UCSD-AML1 (cell line): ENCODE data around the gene GCGR.

Source experiments
- DNase-seq: peaks from one replicate; lab custom pipeline; 2025; ENCODE audit not compliant: unreplicated experiment; lab: John Stamatoyannopoulos, UW

GCGR gene

DNA sequence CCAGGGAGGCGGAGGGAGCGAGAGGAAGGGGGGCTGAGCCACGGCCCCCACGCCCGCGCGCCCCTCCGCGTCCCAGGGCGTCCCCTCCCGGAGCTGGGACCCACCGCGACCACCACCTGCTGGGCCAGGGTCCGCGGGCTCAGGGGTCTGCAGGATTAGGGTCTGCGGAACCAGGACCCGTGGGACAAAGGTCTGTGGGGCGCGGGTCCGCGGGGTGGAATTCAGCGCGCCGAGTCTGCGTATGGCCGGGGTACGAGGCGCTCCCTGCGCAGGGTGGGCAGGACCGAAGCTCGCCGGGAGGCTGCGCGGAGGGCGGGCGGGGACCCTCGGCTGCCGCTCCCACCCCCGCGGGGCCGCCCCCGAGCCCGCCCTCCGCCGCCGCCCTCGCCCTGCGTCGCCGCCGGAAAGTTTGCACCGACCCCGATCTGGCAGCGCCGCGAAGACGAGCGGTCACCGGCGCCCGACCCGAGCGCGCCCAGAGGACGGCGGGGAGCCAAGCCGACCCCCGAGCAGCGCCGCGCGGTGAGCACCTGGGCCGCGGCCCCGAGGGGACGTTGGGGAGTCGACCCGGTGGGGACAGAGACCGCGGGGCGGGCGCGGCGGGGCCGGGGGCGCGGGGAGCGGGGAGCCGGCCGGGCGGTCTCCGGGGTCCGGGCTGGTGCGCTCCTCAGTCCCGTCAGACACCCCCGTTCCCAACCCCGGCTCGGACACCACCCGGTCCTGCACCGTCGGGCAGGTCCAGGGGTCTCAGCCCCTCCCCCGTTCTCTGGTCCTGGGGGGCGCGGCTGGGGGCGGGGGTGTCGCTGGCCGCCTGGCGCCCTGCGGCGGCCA is at the start of gene GCGR:
Gene GCGR (plus strand): TSS at position 423 of the 831 bp plus-strand sequence. CDS start 4,869 bp downstream, outside the sequence.
- no peak for DNase-seq

DNA sequence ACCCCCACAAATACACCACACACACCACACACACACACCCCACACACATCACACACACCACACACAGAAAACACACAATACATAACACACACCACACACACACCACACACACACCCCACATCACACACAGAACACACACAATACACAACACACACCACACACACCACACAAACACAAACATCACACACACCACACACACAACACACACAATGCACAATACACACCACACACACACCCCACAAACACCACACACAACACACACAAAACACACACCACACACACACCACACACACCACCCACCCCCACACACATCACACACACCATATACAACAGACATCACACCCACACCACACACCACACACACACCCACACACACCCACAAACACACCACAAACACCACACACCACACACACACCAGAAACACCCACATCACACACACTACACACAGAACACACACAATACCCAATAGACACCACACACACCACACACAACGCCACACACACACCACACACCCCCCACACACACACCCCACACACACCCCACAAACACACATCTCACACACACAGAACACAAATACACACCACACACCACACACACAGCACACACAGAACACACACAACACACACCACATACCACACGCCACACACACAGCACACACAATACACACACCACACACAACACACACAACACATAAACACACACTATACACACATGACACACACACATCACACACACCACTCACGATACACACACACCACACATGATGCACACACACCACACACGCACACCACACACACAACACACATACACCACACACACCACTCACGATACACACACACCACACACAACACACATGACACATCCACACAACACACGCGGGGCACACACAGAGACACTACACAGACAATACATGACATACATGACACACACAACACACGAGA is 11.0 kb upstream of the GCGR start:
- DNase-seq = no peak

DNA sequence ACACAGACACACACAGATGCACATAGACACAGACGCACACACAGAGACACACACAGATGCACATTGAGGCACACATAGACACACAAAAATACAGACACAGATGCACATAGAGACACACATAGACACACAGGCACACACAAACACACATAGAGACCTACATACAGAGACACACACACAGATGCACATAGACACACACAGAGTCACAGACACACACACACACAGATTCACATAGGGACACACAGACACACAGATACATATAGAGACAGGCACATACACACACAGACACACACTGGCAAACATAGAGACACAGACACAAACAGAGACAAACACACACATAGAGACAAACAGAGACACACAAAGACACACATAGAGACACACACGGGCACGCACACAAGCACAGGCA is 9.9 kb upstream of the GCGR start:
- no peak for DNase-seq

DNA sequence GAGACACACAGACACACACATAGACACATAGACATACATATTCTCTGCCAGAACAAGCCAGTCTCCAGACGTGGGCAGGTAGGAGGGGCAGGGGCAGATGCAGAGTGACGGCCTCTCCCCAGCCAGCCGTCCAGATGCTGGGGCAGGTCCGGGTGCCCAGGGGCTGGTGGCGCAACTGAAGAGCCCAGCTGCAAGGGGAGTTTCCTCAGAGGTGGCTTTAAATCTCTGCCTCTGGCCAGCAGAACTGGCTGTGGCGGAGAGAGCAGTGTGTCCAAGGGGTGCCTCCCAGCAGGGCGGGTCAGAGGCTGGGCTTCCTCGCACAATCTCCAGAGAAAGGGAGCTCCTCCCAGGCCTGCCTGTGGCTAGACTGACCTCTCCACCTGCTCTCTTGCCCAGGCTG is 9.4 kb upstream of the GCGR start:
- DNase-seq = no peak

GRCh38 chr17:81801327-81801726 is 2.6 kb upstream of the GCGR start:
- DNase-seq = no peak

- DNase-seq = no peak
Observed at GRCh38 chr17:81802048-81802758, 1.7 kb upstream of the GCGR start.

DNA sequence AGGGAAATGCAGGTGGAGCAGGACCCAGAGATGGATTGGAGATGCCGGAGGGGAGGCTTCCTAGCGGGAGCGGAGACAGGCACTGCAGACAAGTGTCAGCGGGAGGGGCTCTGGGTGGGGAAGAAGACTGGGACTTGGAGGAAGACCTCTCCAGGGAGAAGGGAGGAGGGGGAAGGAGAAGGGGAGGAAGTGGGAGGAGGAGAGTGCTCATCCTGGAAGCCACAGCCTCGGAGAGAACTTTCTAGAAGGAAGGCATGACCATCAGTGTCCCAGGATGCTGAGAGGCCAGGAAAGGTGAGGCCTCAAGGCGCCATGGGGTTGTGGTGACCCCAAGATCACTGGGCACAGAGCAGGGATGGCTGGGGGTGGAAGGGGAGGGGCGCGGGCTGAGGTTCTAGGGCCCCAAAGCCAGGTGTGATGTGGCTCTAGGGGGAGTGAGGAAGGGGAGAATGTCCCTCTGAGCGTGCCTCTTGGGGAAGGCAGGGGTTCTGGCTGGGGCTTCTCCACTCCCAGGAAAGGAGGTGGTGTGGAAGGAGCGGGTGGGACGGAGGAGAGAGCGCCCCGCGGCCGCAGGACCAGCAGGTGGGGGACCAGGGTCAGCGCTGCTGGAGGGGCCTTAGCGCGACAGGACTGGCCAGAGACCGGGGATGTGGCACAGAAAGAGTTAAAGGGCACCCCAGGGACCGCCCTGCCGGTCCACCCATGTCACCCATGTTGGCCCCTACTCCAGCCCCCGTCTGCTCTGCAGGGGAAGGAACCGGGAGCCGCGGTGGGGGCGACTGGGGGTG is 900 bp upstream of the GCGR start:
- DNase-seq = no peak

- DNase-seq = no peak
Observed at GRCh38 chr17:81804559-81805399, 829 bp downstream of the GCGR start.

DNA sequence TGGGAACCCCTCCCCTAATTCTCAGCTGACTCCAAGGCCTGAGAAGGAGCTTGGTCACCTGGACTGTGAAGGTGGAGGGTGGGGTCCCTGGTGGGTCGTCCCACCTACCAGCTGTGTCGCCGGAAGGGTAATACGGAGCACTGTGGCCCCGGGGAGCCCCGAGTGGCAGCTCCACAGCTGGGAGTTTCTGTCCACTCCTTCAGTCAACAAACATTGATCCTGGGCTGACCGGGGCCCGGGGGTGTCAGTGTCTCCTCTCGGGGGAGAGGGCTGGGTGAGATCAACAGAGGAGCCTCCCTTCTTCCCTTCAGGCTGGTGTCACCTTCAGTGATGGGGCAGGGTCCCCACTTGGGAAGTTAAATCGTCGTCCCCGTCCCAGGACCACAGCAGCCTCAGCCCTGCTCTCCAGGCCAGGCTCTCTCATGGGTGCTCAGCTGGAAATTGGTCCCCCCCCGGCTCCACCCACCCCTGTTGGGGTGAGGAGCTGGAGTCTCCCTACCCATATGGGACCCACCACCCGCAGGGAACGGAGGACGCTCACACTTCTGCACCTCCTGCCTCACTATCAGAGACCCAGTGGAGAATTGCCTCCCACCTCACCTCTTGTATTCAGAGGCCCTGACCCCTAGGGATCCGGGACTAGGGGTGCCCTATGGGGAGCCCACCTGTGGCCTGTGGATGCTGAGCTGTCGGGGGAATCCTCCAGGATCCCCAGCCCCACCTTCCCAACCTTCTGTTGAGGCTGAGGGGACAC is 1.9 kb downstream of the GCGR start:
- no peak for DNase-seq

GRCh38 chr17:81806461-81807209 is 2.7 kb downstream of the GCGR start:
- DNase-seq = no peak

- no peak for DNase-seq
Observed at GRCh38 chr17:81807210-81807719, 3.3 kb downstream of the GCGR start.

GRCh38 chr17:81807839-81808238 is 3.9 kb downstream of the GCGR start:
- DNase-seq = no peak

DNA sequence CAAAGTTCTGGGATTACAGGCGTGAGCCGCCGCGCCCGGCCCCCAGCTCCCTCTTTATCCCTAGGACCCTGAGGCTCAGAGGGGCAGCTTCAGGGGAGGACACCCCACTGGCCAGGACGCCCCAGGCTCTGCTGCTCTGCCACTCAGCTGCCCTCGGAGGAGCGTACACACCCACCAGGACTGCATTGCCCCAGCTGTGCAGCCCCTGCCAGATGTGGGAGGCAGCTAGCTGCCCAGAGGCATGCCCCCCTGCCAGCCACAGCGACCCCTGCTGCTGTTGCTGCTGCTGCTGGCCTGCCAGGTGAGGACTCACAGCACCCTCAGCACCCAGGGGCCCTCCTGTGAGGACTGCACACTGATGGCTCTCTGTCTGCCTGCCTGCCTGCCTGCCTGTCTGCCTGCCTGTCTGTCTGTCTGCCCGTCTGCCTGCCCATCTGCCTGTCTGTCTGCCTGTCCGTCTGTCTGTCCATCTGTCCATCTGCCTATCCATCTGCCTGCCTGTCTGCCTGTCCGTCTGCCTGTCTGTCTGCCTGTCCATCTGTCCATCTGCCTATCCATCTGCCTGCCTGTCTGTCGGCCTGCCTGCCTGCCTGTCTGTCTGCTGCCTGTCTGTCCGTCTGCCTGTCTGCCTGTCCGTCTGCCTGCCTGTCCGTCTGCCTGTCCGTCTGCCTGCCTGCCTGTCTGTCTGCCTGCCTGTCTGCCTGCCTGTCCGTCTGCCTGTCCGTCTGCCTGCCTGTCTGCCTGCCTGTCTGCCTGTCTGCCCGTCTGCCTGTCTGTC is 5.0 kb downstream of the GCGR start:
- DNase-seq = no peak

DNA sequence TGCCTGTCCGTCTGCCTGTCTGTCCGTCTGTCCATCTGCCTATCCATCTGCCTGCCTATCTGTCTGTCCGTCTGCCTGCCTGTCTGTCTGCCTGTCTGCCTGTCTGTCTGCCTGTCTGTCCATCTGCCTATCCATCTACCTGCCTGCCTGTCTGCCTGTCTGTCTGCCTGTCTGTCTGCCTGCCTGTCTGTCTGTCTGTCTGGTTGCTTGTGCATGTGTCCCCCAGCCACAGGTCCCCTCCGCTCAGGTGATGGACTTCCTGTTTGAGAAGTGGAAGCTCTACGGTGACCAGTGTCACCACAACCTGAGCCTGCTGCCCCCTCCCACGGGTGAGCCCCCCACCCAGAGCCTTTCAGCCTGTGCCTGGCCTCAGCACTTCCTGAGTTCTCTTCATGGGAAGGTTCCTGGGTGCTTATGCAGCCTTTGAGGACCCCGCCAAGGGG is 5.6 kb downstream of the GCGR start:
- no peak for DNase-seq

DNA sequence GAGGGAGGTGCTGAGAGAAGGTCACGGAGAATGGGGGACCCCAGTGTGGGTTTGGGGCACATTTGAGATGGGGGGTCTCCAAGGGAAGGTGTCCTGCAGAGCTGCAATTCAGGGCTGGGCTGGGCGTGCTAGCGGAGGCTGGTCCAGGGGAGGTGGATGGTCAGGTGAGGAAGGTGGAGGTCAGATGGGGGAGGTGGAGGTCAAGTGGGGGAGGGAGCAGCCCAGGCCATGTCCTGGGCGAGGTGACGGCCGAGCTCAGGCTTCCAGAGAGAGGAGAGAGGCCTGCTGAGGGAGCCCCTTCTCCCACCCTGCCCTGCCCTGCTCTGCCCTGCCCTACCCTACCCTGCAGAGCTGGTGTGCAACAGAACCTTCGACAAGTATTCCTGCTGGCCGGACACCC is 6.5 kb downstream of the GCGR start:
- no peak for DNase-seq

- DNase-seq = no peak
Observed at GRCh38 chr17:81810892-81811704, 7.1 kb downstream of the GCGR start.
